Posterior vena cava (tissue), 2 donors: ENCODE measurements around the gene ERAP2. TPM values are rescaled to one million over a fixed set of nuclear protein-coding genes. Genes with fewer than 3 reads are reported as not detected.
"Not testable (repeated sequence)": the region's sequence is repeated elsewhere in the genome, so short reads cannot be mapped to it uniquely, and the experiment has no call there.

Experiments used
- DNase-seq: peaks from one replicate; pipeline ENCODE4 v3.0.0-alpha.2; 2020; ENCODE audit warnings: low spot score
- intact Hi-C, 2 donors: fragments of 100-400 bp; cut with DNase I; formaldehyde crosslinking; loops; one replicate each; pipeline versions ENCODE4 v1.14.1 to v1.14.2; 2022 to 2023
- total RNA-seq, 2 donors: library from RNA; stranded (reverse); fragmentation: NEBNext Ultra II Directional; extraction: Animal tissue kit (Norgen Biotek cat#: 25700); gene quantifications; one replicate each; pipeline ENCODE4 v1.2.1, GENCODE V29; 2021
- donor health status: DM: yes; HTN: yes; CAD: no.
- donor health status: DM: yes; HTN: yes; CAD: no.

The ERAP2 gene
- total RNA-seq, 2 donors from 2014 or later = 4.8 to 9.6 TPM

DNA sequence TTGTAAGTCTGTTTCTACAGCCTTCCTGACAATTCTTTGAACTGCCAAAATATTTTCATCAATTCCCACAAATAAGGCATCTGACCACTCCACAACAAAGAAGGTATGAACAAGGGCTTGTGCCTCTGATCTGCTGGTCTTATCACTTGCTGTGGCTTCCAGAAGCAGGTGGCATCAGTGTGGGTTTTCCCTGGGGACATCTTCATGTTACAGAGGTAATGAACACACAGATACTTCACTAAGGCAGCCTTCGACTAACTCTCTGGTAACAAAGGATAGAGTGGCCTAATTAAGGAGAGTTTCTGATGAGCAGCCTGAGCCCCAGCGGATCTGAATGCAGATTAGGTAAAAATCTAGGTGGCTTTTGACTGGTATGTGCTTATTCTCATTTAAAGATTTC, 15.2 kb upstream of the ERAP2 start:
- intact Hi-C loops = no loop called here
- no peak for DNase-seq

DNA sequence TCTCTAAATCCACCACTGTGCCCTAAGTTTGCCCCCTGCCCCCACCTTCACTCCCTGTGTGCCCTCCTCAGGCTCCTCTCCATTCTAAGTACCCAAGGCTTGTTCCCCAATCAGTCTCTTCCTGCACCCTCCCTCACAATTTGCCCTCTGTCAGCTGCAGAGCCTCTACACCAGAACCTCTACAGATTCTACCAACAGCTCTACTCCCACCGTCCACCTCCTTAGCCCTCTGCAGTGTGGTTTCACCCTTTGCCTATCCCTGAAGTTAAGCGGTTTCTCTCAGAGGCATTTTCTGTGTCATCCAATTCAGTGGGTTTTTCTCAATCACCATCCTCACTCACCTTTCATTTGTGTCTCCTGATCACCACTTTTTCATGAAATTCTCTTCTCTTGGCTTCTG, 13.2 kb upstream of the ERAP2 start:
- DNase-seq = no peak
- intact Hi-C loops = no loop called here

DNA sequence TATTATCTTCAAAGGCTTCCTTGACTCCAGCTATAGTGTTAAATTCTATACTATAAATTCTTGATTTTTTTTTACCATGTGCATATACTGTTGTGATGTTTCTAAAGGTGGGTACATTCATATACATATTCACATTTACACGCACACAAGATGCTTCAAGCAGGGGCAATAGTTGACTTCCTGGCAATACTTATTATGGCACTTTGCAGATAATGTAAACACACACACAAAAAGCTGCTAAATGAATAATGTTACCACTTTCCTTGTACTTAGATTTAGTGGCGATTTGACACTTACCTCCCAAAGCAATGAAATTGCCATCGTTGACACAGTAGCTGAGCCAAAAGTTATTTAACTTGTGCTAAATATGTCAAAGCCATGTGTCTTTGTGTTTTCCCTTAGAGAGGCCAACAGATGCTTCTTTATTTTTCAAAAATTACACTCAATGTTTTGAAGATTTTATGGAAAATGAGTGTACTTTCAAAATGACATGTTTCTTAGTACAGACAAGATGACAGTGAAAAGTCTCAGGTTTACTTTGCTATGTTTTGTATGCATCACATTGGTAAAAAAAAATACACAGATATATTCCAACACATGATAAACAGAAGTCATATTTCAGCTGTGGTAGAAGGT, 12.2 kb upstream of the ERAP2 start:
- DNase-seq = no peak
- intact Hi-C loops = no loop called here

DNA sequence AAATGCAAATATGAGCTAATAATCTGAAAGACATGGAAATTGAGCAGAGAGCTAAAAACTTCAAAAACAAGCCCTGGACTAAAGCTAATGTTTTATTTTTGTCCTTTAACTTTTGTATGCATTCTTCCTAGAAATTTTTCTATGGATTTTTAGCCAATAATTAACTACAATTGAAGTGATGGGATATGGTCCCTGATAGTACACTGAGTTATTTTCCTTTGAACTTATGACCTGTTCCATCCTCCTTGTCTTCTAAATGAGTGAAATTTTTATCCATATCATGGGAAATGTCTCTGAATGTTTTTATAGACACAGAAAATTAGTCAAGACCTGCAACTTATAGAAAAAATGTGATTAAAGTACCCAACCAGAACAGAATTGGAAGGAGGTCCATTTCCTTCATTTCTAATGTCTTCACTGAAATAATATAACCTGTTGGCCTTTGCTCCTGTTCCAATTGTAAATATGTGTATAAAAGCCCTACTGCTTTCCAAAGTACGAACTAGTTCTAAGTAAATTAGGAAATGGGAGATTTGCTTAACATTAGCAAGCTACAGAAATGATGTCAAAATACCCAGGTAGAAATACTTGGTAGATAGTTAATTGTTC, 11.3 kb upstream of the ERAP2 start:
- intact Hi-C loops = loop anchor here in 1 of 2 donors (5.0 kb wide), 1 partner anchor 798 kb away; no protein-coding TSS in a partner anchor
- no peak for DNase-seq

DNA sequence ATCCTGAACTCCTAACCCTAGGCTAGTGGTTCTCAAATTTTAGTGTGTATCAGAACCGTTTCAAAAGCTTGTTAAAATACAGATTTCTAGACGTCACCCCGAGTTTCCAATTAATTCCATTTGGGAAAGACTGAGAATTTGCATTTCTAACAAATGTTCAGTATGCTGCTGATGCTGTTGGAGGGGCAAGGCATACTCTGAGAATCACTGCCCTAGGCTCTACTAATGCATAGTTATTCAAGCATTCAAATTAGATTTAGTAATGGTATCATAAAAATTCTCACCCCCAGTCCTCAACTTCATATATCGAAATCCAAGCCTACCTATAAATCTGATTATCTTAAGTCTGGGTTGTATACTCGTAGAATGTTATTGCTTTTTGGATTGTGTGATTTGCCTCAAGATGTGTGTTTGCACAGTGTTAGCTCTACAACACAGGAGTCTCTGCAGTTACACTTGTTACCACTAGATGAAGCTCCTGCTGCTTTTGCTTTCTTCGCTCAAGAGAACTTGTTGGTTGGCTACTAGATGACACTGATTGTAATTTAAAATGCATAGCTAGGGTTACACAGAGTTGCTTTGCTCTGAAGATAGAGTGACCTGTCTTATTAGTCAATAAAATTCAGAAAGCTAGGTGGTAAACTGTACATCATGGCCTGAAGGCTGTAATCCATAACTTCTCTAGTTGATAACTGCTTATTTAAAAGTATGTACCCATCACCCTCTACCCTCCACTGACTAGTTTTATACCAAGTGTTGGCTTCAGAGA, 7.5 kb upstream of the ERAP2 start:
- no peak for DNase-seq
- intact Hi-C loops = loop anchor here in 1 of 2 donors (5.0 kb wide), 1 partner anchor 801 kb away; no protein-coding TSS in a partner anchor

DNA sequence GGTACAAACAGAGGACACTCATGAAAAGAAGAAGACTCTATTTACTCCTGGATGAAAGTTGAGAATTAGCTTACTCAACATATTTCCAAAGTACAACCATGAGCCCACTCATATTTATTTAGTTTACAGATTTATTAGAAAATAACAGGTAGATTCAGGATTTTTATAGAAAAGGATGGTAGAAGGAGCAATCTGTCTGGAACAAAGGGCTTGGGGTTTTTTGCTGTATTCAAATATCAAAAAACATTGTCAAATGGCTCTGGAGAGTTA, 7.0 kb upstream of the ERAP2 start:
- no peak for DNase-seq
- intact Hi-C loops = loop anchor here in 1 of 2 donors (5.0 kb wide), 1 partner anchor 802 kb away; no protein-coding TSS in a partner anchor

DNA sequence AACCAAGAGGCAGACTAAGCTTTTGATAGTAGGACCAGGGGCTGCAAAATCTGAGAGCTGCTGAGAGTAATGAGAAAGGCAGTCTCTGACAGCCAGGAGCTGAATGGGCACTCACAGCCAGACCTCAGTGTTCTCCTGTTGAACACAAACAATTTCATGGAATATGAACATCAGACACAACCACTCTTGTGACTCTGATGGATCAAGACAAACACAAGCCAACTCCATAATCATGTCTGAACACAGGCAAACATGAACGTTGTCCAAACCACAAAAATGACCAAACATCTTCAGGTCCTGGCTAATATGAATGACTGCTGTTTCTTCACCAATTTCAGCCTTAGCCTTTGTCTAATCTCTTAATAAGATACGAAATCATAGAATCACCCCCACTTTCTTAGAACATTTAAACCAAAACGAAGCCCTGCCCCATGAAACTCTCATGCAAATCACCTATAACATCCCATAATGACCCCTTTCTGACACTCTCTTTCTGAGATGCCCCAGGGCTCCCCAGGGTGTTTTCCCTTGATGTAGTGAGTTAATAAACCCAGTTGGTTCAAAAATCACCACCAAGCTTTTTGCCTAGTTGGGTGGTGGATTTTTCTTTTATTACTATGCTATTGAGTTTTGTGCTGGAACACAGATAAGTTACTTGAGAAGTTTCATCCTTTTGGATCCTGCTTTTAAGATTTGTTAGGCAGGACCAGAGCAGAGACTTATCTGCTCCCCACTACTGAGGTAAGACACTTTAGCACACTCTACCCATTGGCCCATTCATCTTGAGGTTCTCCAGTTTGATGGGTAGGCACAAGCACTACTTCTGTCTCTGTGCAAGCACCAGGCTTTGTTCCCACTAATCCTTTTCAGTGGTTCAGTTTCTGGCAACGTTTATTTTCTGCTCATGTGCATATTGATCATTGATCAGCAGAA, 5.9 kb upstream of the ERAP2 start:
- intact Hi-C loops = loop anchor here in 1 of 2 donors (10.0 kb wide), 1 partner anchor 54 kb away; no protein-coding TSS in a partner anchor
- DNase-seq = no peak

DNA sequence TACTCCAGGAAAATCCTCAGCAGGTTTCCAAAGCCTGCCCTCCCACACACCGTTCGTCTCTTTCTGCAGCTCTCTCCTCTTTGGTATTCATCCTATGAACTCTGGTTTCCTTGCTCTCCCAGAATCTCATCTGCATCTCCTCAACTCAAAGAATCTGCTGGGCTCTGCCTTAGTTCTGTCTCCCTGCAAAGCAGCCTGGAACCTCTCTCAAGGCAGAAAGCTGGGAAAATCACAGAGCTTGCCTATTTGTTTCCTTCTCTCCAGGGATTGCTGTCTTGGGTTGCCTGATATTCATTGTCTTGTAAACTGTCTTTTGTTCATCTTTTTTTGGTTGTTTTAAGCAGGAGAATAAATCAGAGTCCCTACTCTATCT, 5.3 kb upstream of the ERAP2 start:
- DNase-seq = no peak
- intact Hi-C loops = loop anchor here in 1 of 2 donors (10.0 kb wide), 1 partner anchor 54 kb away; no protein-coding TSS in a partner anchor

DNA sequence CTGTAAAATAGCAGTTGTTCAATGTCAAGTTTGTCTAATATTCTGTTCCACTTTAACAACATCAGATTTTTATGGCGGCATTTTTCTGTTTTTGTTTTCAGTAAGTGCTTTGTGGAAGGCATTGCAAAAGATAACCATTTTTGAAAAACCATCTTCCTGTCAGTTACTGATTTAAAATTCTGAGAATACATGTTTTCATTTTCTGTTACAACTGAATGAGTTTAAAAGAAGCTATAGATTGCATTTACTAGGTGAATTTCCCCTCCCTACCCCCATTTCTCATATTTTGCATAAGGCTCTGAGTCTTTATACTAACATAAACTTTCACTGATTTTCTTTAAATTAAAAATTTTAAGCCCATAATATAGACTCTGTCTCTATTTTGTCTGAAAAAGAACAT, 4.6 kb upstream of the ERAP2 start:
- intact Hi-C loops = loop anchor here in 1 of 2 donors (10.0 kb wide), 1 partner anchor 53 kb away; no protein-coding TSS in a partner anchor

DNA sequence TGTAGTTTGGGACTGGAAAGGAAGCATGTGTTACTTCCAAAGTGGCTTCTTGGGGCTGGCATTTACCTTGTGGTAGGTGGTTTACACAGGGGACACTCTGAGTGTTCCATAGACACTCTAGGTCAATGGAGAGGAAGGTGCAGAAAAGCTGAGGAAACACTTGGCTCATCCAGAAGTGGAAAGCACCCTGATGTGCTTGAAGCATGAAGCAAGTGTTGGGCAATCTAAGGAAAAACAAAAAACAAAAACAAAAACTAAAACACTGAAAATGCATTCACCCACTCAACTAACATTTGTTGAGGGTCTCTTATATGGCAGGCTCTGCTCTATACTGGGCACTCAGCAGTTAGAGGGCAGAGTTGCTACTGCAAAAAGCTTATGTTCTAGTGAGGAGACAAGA, 2.9 kb upstream of the ERAP2 start:
- no peak for DNase-seq
- intact Hi-C loops = loop anchor here in 1 of 2 donors (10.0 kb wide), 1 partner anchor 51 kb away; no protein-coding TSS in a partner anchor

More for the DNA sequence above, 4.6 kb upstream of the ERAP2 start:
- DNase-seq = no peak

DNA sequence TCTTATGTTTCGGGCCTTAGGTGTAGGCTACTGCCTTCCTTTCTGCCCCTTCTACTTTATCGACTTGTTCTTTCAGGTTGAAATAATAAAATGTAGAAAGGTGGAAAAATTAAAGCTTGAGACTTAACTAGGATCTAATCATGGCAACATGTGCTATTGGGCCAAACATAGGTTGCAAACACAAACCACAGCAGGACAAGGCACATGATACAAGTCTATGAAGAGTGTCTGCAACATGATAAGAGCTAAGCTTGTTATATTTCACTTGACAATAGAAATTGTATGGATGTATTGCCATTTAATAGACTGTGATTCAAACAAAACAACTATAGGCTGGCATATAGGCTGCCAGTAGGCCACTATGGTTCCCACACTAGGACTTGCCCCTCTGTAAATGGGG, 1.7 kb upstream of the ERAP2 start:
- DNase-seq = no peak
- intact Hi-C loops = loop anchor here (5.0 to 10.0 kb wide), 2 partner anchors 50 to 1173 kb away; no protein-coding TSS in a partner anchor

DNA sequence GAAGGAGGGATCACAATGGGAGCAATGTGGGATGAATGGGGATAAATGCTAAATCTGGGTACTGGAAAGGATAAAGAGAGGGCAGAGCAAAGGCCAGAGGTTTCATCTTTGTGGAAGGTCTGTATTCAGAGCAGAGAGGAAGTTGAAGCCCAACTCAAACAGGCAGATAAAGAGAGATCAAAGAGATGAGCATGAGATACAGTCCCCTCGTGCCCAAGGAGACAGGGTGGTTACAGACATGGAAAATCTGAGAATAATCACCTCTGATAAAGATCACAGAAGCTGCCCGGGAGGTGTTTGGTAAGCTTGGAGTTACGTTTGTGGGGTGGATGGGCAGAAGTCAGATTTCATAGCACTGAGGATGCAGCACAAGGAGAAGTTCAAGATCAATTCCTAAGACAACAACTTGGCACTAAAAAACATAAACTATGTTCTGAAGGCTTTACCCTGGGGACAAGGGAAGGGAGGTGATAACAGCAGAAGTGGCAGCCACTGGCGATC, 459 bp upstream of the ERAP2 start:
- no peak for DNase-seq
- intact Hi-C loops = loop anchor here (5.0 to 10.0 kb wide), 2 partner anchors 49 to 1171 kb away; no protein-coding TSS in a partner anchor

DNA sequence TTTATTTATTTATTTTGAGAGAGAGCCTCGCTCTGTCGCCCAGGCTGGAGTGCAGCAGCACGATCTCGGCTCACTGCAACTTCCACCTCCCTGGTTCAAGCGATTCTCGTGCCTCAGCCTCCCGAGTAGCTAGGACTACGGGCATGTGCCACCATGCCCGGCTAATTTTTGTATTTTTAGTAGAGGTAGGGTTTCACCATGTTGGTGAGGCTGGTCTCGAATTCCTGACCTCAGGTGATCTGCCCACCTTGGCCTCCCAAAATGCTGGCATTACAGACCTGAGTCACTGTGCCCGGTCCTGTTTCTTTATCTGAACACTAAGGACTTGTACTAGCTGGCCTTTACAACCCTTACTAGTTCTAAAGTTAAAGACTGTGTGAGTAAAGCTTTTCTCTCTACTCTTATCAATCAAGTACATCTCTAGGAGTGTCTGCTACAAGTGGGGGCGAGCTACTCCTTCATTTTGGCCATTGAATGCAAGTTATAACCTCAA, 723 bp downstream of the ERAP2 start:
- intact Hi-C loops = loop anchor here (5.0 to 10.0 kb wide), 2 partner anchors 48 to 1170 kb away; no protein-coding TSS in a partner anchor
- not testable (repeated sequence) for DNase-seq

DNA sequence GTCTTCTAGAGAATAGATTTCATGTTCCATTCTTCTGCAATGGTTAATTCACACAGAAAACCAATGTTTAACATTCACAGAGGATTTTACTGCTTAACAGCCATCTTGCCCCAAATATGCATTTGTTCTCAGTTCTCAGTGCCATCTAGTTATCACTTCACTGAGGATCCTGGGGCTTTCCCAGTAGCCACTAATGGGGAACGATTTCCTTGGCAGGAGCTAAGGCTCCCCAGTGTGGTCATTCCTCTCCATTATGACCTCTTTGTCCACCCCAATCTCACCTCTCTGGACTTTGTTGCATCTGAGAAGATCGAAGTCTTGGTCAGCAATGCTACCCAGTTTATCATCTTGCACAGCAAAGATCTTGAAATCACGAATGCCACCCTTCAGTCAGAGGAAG, 3.4 kb downstream of the ERAP2 start:
- no peak for DNase-seq
- intact Hi-C loops = loop anchor here (5.0 to 10.0 kb wide), 2 partner anchors 45 to 1168 kb away; no protein-coding TSS in a partner anchor

DNA sequence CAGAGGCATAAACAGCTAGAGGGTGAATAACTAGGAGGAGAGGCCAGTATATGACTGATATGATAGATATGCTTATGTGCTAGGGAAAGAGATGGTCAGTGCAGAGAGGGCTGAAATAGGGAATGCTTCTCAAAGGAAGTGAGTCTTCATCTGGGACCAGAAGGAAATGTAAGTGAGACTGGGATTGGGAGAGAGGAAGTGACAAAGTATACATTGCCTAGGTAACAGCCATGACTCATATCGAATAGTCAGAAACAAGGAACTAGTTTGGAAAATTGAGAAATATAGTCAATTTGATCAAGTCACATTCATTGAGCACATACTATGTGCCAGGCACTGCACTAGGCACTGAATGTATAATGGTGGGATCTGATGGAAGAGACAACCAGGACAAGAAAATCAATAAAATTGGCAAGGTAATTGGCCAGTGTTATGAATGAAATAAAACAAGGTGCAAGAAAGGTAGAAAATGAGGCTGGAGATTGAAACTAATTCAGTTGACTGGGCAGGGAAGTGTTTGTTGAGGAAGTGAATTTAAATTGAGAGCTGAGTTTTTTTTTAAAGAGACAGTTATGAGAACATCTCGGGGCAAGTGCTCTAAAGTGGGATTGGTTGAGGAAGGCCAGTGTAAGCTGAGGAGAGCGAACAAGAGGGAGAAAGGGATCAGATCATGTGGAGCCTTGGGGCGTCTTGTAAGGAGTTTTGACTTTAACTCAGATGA, 4.3 kb downstream of the ERAP2 start:
- DNase-seq = no peak
- intact Hi-C loops = no loop called here

DNA sequence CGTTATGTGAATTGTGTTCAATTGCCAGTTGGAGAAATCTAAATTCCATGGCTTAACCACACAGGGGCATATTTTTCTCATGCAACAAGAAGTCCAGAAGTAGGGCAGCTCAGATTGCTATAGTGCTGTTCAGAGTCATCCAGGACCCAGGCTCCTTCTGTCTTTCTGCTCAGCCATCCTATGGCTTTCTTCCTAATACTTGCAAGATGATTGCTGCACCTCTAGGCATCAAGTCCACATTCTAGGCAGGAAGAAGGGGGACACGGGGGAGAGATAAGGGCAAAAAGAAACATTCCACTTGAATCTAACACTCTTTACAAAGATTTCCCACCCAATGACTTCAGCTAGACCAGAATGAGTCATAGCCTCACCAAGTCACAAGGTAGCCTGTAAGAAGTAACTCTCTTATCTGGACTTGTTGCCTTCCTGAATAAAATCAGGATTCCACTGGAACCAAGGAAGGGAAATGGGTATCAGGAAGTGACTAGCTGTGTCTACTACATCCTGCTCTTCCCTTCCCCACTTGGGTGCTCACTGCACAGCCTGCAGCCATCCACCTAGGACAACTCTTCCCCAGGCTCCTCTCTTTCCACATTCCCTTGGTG, 5.3 kb downstream of the ERAP2 start:
- no peak for DNase-seq
- intact Hi-C loops = no loop called here

DNA sequence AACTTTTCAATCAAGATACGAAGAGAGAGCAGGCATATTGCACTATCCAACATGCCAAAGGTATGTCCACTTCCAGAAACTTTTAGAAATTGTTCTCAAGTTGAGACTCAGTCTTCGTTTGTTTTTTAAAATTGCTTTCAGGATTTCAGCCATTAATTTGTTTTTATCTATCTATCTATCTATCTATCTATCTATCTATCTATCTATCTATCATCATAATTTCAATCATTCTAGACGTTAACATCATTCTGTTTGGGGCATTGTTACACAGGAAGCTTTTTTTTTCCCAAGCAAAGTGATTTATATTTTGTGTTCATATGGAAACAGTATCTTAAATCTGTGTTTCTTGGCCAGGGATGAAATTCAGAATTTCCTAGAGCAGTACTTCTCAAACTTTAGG, 7.6 kb downstream of the ERAP2 start:
- intact Hi-C loops = no loop called here
- DNase-seq = no peak

DNA sequence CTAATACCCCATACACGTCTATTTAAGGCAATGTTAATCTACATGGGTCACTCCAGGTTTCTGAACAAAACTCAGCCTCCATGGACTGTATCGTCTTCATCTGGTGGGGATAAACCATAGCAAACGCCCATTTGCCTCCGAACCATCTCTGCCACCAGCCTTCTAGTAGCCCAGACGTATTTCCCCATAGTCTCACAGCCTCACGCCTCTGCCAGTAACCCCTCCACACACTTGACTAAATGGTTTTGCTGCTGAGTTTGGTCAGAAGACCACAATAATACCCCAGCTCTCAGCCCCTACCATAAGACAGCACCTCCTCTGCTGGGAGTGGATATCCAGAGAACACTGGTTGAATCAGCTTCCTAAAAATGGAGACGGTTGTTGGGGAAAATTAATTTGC, 8.7 kb downstream of the ERAP2 start:
- intact Hi-C loops = no loop called here
- no peak for DNase-seq
